Measurements from ENCODE around the gene CASK.

Gene CASK

DNA sequence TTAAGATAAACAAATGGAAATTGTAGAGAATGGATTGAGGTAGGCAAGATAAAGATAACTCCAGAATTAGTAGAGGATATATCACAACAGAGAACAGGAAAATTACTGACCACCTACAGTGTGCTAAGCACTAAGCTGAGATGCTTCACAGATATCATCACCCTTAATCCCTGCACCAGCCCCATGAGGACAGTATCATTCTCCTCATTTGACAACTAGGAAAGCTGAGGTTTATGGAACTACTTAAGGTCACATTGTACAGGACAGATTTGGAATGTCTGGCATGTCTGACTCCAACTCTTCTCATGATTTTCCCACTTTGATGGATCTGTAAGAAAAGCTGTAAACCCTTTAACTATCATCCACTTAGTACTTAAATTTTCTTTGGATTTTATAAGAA lies 95.5 kb downstream of the CASK start:
- DNase-seq = no peak

DNA sequence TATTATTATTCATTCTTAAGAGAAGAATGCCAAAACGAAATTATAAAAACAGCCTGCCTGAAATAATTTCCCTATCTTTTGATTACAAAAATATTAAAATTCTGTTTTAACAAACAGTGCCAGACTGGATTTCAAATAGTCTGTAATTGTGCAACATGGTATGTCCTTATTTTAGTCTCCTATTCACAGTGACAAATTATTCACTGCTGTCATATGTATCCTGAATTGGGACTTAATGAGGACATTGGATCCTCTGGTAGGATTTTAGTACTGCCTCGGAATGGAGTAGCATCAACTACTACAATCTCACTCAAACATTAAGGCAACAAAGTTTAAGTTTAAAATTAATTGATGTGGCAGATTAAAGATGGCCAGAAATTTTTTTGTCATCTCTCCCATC lies 97.6 kb downstream of the CASK start:
- DNase-seq = no peak

DNA sequence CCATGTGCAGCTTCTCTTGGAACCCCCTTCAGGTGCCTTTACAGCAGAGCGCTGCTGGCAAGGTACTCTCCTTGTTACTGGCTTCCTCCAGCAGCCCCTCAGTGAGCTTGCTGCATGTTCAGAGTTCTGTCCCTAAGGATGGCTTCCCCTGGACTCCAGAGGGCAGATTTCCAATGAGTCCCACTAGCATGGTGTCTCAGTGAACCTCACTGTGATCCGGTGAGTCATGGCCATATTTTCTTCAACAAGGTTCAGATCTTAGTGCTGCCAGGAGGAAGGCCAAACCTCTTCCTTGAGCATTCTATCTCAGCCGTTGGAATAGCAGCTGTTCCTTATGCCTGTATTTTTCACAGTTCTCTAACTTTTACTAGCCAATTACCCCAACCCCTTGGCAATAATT lies 98.8 kb downstream of the CASK start:
- no peak for DNase-seq

DNA sequence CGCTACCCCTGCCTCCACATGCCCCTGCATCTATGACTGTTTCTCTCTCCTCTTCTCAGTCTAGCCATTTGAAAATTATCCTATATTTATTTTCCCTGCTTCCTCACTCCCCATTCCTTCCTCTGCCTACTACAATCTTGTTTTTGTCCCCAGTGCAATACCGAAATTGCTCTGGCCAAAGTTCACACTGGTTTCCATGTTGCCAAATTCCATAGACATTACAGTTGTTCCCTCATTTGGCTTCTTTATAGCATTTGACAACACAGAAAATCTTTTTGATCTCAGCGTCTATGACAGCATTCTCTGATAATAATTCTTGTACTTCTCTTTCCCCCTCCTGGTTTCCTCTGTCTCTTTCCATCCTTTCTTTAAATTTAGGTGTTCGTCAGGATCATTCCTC lies 100.0 kb downstream of the CASK start:
- DNase-seq = no peak

DNA sequence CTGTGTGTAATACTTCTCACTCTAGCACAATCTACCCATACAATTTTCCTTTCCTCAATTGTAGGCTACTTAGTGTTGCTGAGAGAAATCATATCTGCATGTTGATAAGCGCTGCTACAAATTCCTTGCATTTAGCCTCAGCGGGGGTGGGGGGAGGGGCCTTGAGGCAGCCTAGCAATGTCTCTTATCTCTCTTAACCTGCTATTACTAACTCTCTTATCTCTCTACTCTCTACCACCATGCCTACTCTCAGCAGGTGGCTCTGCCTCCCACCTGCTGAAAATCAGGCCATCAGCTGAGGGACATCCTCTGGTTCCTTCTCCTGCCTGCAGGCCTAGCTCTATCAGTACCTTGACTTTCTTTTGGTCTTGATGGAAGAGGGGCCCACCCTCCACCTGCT lies 100.5 kb downstream of the CASK start:
- DNase-seq = no peak

DNA sequence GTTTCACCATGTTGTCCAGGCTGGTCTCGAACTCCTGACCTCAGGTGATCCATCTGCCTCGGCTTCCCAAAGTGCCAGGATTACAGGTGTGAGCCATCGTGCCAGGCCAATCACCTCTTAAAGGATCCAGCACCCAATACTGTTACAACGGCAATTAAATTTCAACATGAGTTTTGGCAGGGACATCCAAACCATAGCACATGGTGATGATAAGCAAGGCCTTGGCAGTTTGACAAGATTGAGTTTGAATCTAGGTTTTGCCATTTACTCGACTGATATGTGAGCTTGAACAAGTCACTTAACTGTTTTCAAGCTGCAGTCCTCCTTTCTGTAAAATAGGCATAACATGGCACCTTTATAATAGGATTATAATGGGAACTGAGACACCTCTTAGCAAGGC lies 115.3 kb downstream of the CASK start:
- DNase-seq = no peak

DNA sequence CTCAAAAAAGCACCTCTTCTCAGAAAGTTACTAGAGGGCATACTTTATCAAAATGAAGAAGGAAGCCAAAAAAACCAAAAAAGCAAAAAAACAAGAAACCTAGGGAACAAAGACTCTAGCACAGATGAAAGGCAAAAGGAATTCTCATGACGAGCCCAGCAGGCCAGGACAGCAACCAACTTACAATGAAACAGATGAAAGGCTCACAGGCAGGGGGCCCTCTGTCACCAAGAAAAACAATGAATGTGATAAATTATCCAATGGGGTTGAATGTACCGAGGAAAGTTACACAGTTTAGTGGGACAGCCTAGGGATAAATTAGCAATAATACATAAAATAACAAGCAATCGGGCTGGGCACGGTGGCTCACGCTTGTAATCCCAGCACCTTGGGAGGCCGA lies 120.4 kb downstream of the CASK start:
- no peak for DNase-seq

DNA sequence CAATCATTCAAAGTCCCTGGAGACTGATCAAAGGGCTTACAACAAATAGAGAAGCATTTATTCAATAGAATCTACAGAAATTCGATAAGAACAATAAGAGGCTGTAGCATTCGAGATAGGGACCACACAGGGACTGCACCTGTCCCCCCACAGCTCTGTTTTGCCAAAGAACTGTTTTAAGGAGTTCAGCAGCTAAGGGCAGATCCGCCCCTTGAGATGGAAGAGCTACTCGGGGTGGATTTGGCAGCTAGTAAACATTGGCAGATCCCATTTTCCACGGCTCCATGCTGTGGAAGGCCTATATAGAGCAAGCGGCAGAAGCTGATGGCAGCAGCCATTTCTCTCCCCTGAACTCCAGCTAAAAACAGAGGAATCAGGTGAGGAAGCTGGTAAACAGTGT lies 123.7 kb downstream of the CASK start:
- DNase-seq = no peak

DNA sequence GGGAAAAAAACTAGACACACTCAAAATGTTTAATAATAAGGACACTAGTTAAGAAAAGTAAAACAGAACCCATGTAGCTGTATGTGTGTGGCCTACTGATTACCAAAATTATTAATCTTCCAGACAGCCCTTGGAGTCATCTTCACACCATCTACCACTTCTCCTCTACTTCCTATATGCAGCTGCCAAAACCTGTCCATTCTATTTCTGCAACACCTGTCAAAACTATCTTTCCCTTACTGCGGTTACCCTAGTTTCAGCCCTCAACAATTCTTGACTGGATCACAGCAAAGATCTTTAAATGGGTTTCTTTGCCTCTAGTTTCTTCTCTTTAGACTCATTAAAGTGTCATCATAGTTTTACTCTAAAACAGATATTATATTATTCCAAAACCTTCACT lies 126.8 kb downstream of the CASK start:
- DNase-seq = no peak

DNA sequence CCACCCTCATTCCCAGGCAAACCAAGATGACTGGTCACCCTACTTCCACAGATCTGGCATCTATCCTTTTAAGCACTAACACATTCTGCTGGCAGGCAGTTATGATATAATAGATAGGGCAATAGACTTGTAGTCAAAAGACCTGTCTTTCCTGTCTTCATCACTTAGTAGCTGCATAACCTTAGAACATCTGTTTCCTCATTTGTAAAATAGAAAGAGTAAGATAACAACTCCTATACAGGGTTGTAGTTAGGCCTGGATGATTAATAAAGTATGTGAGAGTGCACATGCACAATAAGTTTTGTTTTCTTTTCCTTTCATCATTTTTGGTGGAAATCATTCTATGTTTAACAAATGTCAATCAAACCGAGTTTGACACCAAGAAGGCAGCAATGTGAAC lies 127.3 kb downstream of the CASK start:
- DNase-seq = no peak

DNA sequence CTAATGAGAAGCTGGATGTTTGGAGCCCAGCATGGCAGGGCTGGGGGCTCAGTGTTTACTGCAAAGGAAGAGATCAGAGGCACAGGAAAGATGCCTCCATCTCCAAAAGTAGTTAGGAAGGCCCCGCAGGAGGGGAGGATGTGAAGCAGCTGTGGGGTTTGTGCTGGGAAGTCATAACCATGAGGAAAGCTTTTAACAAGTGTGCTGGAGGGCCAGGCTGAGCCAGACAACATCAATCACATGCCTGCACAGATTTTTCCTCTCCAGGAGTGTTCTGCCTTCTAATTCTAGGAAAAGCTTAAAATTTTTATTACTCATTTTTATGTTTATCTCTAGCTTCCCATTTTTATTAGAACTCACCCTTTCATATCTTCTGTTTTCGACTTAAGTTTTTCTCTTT lies 134.0 kb downstream of the CASK start:
- no peak for DNase-seq

DNA sequence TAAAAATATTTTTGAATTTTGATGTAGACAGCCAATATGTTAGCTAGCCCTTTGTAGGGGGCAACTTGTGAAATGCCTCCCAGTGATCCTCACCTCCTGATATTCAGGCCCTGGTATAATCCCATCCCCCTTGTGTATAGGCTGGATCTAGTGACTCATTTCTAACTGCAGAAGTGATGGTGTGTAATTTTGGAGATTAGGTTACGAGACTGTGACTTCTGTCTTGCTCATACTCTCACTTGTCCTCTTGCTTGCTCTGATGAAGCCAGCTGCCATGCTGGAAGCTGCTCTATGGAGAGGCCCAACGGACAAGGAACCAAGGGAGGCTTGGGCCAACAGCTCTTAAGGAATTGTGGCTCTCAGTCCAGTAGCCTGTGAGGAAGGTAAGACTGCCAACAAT lies 137.7 kb downstream of the CASK start:
- DNase-seq = no peak

DNA sequence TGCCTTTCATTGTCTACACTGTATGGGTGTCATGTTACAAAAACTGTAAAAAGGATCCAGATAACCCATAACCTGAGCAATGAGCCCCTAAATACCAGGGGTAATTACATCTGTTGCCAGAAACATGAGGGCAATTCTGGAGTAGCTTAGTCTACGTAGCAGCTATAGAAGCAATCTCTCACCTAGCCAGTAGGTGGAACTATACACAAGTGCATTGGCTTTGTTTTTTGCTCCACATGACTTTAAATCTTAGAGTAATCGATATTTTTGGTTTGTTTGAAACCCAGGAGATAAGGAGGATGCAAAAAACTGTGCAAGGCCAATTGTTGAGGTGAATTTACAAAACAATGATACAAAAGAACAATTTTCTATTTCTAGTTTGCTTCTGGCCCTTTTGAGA lies 141.9 kb downstream of the CASK start:
- DNase-seq = no peak

DNA sequence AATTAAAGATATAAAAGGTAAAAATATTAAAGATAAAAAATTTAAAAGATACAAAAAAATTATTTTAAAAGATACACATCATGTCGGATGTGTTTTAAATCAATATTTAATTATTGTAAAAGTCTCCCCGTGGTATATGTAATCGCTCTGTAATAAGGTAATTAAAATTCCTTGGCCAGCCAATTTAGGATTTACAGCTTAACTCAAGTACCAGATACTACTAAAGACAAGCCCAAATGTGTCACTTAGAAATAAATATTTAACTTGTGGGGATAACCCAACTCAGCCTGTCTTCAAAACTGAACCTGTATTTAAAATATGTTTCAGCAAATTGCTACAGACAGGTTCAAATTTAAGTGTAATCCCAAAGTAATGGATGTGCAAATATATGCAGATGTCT lies 143.4 kb downstream of the CASK start:
- DNase-seq = no peak

DNA sequence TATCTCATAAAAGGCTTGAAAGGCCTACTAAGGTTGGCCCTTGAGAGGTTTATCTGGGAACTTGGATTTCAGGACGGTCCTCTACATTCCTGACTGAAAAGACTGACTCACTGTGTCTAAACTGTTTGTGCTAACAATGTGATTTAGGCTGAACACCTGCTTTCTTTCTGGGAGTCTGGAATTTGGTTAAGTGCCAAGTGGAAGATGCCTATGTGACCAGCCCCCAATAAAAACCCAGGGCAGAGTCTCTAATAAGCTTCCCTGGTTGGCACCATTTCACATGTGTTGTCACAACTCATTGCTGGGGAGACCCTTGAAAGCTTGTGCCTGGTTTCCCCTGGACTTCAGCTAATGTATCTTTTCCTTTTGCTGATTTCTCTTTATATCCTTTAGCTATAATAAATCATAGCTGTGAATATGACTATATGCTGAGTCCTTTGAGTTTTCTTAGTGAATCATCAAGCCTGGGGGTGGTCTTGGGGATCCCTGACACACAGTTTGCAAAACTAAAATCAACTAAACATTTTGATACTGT lies 144.3 kb downstream of the CASK start:
- DNase-seq = peak; percentile 8

DNA sequence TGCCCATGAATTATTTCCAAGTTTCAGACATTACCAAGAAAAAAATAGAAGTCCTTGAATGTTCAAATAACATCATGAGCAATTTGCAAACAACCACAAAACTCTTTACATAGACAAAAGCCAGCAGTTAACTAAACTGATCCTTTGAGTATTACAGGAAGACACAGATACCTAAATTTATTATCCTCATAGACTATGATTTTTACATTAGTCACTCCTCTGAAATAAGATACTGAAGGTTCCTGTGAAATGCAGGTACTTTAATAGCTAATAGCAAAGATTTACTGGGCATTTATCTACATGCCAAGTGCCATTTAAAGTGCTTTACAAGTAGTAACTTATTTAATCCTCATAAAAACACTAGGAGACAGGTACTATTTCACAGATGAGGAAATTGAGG lies 161.7 kb downstream of the CASK start:
- DNase-seq = no peak

DNA sequence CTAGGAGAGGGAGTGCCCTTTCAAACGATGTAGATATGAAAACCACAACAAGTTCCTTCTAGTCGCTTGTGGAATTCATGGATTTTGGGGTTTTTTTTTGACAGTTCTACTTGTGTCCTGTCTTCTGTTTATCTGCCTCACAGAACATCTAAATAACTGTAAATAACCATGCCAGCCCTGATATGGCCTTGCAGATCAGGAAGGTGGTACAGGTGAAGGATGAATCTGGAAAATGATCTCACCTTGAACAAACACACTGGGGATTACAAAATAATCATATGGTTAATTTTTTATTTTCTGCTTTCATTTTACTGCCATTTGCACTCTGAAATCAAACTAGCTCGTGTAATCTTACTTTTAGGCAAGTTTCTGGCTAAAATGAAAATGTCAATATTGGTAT lies 162.2 kb downstream of the CASK start:
- DNase-seq = no peak

DNA sequence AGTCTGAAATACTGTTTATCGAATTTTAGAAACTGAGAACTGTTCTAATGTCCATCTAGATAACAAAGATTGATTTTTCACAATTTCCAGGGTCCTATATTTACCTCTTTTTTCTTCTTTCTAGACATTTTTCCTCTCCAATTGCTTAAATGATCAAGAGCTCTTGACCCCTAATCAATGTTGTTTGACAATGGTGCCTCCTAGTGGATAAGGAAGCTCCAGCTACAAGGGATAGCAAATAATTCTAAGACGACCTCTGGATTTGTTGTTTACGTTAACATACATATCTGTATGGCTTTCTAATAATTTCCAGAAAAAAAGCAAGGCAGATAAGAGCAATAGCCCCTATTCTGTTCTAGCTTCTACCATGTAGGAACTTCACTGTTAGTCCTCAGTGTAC lies 163.5 kb downstream of the CASK start:
- DNase-seq = no peak

DNA sequence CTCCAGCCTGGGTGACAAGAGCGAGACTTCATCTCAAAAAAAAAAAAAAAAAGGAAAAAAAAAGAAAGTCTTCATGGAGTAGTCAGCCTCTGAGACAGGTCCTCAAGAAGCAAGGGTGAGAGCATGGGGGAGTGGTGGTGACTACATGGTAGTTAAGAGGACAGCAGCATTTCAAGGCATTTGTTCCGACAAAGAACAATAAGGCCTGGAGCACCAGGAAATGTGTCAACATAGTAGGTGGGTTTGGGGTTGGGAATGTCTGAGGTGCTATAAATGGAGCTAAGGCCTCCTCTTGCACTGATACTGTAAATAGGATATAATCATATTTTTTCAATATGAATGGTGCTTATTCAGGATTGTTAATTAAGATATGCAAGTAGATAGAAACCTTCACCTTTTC lies 165.0 kb downstream of the CASK start:
- DNase-seq = no peak

DNA sequence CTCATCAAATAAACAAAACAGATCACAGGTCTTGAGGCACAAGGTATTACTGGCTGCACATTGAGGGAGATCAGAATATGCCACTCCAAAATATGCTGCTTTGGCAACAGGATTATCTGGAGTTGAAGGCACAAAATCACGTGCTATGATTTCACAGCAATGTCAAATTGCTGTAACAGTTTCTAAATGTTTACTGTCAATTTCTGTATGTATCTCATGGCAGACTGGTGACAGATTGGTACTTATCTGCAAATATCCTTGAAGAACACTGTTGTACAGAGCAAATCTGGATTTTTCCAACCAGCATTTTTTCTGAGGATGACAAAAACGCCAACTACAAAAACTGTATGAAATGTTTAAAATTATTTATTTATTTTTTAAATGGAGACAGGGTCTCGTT lies 172.6 kb downstream of the CASK start:
- DNase-seq = no peak

DNA sequence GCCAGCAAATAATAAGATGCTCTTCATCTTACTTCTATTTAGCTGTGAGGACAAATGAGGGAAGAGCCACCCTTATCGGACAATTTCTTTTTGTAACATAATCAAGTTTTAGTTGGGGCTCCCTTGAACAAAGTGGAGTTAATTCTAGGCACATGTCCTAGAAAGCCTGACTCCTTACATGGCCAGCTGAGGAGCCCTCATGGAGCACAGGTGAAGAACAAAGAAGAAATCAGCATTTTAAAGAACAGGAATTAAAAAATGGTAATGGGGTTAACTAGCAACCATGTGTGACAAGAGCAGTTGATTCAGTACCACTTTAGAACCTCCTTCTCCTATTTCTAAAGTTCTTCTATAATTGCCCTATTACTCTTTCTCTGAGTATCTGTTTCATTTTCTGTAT lies 183.5 kb downstream of the CASK start:
- no peak for DNase-seq

DNA sequence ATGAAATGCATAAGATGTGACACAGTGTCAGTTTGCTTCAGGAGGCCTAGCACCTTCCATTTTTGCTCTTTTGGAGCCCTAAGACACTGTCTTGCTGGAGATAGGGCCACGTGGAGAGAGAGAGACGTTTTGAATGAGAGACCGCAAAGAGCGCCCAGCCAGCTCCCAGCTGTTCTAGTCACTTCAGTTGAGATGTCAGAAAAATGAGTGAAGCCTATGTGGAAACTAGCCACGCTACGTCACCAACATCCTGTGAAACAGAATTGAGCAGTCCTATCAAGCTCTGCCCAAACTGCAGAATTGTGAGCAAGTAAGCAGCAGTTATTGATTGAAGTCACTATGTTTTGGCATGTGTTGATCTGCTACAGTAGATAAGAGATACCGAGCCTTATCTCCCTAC lies 186.3 kb downstream of the CASK start:
- no peak for DNase-seq

DNA sequence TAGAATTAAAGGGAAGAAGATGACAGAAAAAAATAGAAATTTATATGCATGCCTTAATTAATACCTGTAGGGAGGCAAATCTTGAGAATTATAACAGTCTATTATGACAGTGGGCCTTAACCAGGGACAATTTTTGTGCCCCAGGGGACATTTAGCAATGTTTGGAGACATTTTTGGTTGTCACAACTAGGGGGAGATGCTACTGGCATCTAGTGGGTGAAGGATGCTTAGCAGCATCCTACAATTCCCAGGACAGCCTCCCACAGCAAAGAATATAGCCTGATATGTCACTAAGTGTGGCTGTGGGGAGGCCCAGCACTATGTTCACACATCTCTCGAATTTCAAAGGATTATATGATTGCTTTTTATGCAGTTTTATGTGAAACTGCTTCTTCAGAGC lies 188.8 kb downstream of the CASK start:
- no peak for DNase-seq

DNA sequence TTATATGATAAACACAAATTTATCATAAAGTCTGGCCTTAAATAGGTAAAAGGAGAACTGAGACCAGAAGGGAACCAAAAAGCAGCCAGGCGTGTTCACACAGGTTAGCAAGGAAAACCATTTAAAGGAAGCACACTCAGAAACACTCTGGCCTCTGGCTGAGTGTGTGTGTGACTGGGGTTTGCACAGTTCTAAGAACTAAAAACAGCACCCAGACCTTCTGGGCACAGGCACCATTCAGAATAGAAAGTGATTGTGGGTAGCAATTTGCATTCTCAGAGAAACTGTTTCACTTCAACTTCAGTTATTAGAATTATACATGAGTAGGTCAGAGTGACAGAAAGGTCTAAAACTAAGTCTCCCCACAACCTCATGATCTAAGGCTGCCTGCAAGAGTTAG lies 189.4 kb downstream of the CASK start:
- DNase-seq = no peak

DNA sequence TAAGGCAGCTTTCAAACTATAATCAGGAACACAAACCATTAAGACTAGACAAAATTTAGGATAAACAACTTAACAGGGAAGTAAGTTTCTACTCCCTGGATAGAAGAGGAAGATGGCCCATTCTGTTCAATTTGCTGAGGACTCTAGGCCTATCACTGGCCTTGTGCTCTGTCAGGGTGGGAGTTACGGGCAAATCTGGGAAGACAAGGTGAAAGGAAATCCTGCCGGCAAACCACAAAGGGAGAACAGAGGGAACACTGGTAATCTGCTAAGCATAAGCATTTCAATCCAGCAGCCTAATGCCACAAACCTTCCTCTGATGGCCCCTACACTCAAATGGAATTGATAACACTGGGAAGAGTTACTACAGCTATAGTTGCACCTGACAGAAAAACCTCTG lies 191.1 kb downstream of the CASK start:
- DNase-seq = no peak

DNA sequence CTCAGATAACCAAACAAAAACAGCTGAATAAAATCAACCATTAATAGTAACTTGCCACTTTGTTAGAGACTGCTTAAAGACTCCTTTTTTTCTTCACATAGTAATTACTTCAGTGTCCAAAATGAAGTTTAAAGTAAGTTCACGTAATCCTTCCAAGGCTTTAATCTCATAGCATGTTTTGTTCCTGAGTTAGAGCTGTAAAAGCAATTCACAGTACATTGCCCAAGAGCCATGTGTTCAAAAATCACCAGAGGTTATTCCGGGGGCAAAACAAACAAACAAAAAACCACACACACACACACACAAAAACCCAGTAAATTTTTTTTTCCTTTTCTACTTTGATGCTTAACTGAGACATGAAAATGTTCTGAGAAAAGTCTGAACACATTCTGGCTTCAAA lies 193.3 kb downstream of the CASK start:
- no peak for DNase-seq

All from DMS 273 treated with DMSO at 0.1 percent for 48 hours (cell line).